ENCODE results near the gene EMCN. TPM values are rescaled to one million over a fixed set of nuclear protein-coding genes. Genes with fewer than 3 reads are reported as not detected.
"Not testable (repeated sequence)": the region's sequence is repeated elsewhere in the genome, so short reads cannot be mapped to it uniquely, and the experiment has no call there.

The EMCN gene, protein sequence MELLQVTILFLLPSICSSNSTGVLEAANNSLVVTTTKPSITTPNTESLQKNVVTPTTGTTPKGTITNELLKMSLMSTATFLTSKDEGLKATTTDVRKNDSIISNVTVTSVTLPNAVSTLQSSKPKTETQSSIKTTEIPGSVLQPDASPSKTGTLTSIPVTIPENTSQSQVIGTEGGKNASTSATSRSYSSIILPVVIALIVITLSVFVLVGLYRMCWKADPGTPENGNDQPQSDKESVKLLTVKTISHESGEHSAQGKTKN
- total RNA-seq (2014; rRNA removed; shearing (Covaris generic)), result not detected in 2 replicates
- polyA plus RNA-seq (2014; cell fraction: nucleus; rRNA removed), result not detected in 2 replicates

GRCh38 chr4:100517864-100518341, at the start of gene EMCN:
EMCN (minus strand) TSS chr4:100518022; CDS start chr4:100517914, 108 bp downstream.
- DNase-seq (ENCODE audit: extremely low read depth, low read depth), result no peak

GRCh38 chr4:100566396-100566795, 48.6 kb upstream of the EMCN start:
- no peak for DNase-seq (ENCODE audit: extremely low read depth, low read depth)

- DNase-seq (ENCODE audit: extremely low read depth, low read depth), result no peak
Measured at GRCh38 chr4:100557306-100557705, 39.5 kb upstream of the EMCN start.

- DNase-seq (ENCODE audit: extremely low read depth, low read depth), result no peak
Measured at GRCh38 chr4:100555611-100556337, 38.0 kb upstream of the EMCN start.

GRCh38 chr4:100548200-100548560, 30.4 kb upstream of the EMCN start:
- DNase-seq (ENCODE audit: extremely low read depth, low read depth), result no peak

GRCh38 chr4:100547541-100548199, 29.8 kb upstream of the EMCN start:
- DNase-seq (ENCODE audit: extremely low read depth, low read depth), result no peak

DNA sequence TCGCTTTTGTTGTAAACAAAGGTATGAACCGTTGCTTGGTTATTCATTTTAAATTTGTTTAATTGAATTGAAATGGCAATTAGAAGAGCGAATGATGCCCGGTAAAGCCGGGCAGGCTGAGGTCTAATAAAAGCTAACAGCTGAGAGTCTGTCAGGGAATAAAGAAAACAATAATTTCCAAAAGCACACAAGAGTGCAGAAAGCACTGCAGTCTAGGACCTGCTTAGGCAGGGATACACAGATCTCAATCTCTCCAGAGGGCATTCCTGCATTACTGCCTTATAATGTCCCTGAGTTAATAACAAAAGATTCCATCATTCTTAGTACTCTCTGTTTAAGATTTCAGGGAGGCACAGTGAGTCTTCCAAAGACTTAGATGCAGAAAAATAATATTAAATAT, 27.6 kb upstream of the EMCN start:
- no peak for DNase-seq (ENCODE audit: extremely low read depth, low read depth)

GRCh38 chr4:100540131-100540530, 22.3 kb upstream of the EMCN start:
- DNase-seq (ENCODE audit: extremely low read depth, low read depth), result no peak

DNA sequence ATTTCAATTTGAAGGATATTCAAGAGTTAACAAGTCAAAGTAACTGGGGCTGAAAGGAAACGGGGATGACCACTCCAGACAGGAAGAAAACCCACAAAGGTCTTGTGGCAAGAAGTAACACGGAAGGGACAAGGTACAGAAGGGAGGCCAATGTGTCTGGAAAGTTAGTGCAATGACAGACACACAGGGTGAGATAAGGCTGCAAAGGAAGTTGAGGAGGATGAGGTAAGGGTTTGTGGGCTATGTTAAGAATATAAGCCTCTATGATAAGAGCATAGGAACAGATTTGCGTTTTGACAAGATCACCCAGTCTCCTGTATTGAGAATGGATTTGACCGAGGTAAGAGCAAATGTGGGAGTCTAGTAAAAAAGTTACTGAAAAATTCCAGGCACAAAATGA, 21.9 kb upstream of the EMCN start:
- no peak for DNase-seq (ENCODE audit: extremely low read depth, low read depth)

DNA sequence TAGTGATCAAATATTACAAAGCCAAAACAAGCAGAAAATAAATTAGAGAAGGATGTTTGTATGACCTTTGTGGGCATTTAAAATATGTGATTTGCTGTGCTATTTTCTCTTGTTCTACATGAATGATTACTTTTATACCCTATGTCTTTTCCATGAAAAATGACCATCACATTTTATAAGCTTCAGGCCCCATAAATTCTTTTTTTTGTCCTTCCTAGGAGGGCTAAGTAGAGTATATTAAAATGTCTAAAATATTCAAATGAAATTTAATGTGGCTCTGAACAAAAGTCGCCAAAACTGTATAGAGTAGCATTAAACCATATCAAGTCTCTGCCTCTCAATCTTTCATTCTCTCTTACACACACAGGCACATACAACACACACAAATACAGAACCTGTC, 15.9 kb upstream of the EMCN start:
- DNase-seq (ENCODE audit: extremely low read depth, low read depth), result no peak

DNA sequence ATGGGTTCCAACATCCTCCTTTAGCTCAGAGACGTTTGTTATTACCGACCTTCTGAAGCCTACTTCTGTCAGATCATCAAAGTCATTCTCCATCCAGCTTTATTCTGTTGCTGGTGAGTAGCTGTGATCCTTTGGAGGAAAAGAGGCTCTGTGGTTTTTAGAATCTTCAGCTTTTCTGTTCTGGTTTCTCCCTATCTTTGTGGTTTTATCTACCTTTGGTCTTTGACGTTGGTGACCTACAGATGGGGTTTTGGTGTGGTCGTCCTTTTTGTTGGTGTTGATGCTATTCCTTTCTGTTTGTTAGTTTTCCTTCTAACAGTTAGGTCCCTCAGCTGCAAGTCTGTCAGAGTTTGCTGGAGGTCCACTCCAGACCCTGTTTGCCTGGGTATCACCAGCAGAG, 12.3 kb upstream of the EMCN start:
- DNase-seq (ENCODE audit: extremely low read depth, low read depth), result not testable (repeated sequence)

DNA sequence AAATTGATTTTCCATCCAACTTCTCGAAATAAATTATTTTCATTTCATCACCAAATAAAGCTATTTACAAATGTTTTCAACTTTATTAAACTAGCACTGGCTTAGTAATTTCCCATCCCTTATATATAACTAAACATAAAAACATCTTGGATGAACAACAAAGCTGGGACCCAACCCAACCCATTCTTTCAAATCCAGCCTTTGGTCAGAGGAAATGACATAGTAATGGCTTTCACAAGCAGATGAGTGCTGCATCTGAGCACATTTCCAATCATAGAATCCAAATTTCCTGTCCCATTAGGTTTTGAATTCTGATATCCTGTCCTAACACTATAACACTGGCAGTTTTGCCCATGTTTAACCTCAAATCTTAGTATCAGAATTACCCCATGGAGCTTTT, 7.9 kb upstream of the EMCN start:
- DNase-seq (ENCODE audit: extremely low read depth, low read depth), result no peak

GRCh38 chr4:100519205-100519604, 1.4 kb upstream of the EMCN start:
- DNase-seq (ENCODE audit: extremely low read depth, low read depth), result no peak

- DNase-seq (ENCODE audit: extremely low read depth, low read depth), result no peak
Measured at GRCh38 chr4:100516225-100516624, 1.6 kb downstream of the EMCN start.

DNA sequence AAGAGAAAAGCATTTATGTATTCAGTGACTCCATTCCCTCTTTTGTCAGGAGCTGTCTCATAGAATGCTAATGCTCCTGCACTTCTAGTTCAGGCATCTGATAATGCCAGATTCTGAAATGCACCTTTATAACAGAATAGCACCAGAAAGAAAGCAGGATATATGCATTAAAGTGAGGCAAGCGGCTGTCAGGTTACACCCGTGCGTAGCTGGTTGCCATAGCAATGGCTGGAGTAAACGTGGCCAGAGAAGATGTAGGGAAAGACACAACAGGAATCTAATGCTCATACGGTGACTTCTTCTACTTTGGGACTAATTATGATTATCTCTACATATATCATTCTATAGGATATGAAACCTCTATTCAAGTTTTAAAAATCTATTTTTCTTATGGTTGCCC, 5.9 kb downstream of the EMCN start:
- no peak for DNase-seq (ENCODE audit: extremely low read depth, low read depth)

- no peak for DNase-seq (ENCODE audit: extremely low read depth, low read depth)
Measured at GRCh38 chr4:100510551-100510950, 7.3 kb downstream of the EMCN start.

GRCh38 chr4:100509386-100509785, 8.4 kb downstream of the EMCN start:
- no peak for DNase-seq (ENCODE audit: extremely low read depth, low read depth)

GRCh38 chr4:100508691-100509090, 9.1 kb downstream of the EMCN start:
- DNase-seq (ENCODE audit: extremely low read depth, low read depth), result no peak

- no peak for DNase-seq (ENCODE audit: extremely low read depth, low read depth)
Measured at GRCh38 chr4:100504086-100504874, 13.5 kb downstream of the EMCN start.

- DNase-seq (ENCODE audit: extremely low read depth, low read depth), result no peak
Measured at GRCh38 chr4:100497791-100498190, 20.0 kb downstream of the EMCN start.

DNA sequence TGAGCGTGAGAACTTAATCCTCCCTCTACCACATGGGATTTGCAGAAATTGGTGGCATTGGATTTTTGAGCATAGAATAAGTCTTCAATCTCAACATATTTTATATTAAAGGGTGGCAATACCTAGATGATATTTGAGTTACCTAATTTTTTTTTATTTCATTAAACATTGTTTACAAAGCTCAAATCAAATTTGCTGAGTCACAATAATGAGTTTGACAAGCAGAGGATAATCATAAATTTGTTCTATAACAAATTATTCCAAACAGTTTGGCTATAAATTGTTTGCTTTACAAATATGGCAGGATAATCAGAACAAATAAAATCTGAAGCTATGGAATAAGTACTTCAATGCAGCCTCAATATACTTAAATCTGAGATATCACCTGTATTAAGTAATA, 22.7 kb downstream of the EMCN start:
- no peak for DNase-seq (ENCODE audit: extremely low read depth, low read depth)

All from NCI-H460 (cell line).